Vagina (tissue), 2 donors: ENCODE results near the gene ARHGDIG.

Source experiments
- POLR2A ChIP-seq, 2 donors: fragments of 450-650 bp; IDR thresholded peaks; one replicate each; pipeline ENCODE4 v1.6.1; 2017; ENCODE audit warnings: antibody characterized with exemption in 2 of 2, mild to moderate bottlenecking in 2 of 2, moderate library complexity in 2 of 2
- TF ChIP-seq, protein P1 (sequence below), 3 experiments: fragments of 450-650 bp in 2 of 3; fragments of 200-600 bp in 1 of 3; sonication (generic) in 1 of 3; IDR thresholded peaks; one replicate each; pipeline ENCODE4 v1.5.1; 2017 to 2019; ENCODE audit warnings: antibody characterized with exemption in 3 of 3, mild to moderate bottlenecking in 2 of 3, moderate library complexity in 2 of 3

DNA sequence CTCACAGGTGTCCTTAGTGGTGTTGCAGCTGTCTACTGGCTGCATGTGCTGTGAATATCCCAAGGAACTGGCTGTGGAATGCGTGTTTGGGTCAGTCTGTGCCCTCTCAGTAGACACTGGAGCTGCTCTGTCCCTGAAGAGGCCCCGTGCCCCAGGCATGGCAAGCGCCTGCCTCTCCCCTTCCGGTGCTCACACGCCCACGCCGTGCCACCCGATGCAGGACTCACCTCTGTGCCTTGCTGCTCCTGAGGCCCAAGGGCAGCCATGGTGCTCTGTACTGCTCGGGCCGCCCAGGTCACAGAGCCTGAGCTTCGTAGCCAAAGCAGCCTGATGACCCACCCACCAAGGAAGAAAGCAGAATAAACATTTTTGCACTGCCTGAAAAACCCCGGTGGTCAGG, 14.7 kb upstream of the ARHGDIG start:
- TF ChIP-seq POLR2A (IDR thresholded peaks at IDR 0.05), result no peak
- TF ChIP-seq, protein P1, sequence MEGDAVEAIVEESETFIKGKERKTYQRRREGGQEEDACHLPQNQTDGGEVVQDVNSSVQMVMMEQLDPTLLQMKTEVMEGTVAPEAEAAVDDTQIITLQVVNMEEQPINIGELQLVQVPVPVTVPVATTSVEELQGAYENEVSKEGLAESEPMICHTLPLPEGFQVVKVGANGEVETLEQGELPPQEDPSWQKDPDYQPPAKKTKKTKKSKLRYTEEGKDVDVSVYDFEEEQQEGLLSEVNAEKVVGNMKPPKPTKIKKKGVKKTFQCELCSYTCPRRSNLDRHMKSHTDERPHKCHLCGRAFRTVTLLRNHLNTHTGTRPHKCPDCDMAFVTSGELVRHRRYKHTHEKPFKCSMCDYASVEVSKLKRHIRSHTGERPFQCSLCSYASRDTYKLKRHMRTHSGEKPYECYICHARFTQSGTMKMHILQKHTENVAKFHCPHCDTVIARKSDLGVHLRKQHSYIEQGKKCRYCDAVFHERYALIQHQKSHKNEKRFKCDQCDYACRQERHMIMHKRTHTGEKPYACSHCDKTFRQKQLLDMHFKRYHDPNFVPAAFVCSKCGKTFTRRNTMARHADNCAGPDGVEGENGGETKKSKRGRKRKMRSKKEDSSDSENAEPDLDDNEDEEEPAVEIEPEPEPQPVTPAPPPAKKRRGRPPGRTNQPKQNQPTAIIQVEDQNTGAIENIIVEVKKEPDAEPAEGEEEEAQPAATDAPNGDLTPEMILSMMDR (IDR thresholded peaks at IDR 0.05), result no peak
